ENCODE results near the gene COL4A4.

COL4A4 gene

DNA sequence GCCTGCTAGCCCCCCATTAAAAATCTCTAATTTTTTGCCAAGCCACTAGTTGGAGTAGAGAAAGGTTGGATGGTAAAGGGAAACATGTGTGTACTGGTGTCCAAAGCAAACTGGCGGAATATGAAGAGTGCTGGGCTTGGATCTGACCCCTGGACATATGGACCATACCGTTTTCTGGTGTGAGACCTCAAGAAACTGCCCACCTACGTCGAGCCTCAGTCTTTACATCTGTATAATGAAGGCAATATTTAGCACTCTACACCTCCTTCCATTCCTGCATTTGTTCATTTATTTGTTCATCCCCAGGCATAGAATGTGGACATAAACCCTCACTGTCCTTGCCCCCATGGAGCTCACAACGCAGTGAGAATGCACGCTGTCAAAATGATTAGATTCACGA is 185.7 kb downstream of the COL4A4 start:
- DNase-seq = no peak

DNA sequence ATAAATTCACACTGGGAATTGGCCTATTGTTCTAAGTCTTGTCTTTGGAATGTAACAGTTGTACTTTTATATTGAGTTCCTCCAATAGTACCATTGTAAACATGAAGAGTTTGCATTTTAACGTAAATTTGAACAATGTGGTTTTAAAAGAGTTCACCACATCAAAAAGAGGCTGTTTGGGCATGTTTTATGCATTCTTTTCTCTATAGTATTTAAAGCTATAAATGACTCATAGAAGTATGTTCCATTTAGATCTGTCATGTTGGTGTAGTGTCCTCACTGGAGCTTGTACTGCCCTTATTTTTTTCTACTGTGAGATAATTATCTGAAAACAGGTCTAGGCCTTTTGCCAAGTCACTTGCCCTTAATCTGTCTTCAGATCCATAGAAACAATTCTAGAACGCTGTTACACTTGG is 186.2 kb downstream of the COL4A4 start:
- DNase-seq = no peak

DNA sequence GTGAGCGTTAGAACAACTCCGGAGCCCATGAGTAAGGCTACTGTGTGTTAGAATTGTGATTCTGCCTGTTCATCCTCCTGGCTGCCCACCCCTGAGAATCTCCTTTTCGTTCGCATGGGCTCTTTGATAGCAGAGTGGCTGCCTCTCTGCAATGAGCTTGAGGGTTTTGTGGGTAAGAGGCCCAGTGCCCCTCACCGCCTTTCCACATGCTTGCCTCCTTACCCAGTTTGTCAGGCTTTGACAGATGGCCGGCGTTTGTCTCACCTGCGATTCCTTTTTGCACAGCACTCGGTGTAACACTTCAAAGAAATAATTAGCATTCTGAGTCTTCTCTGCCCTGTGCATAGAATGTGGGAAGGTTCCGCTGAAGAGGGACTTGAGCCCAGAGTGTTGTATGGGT is 190.2 kb downstream of the COL4A4 start:
- DNase-seq = no peak

DNA sequence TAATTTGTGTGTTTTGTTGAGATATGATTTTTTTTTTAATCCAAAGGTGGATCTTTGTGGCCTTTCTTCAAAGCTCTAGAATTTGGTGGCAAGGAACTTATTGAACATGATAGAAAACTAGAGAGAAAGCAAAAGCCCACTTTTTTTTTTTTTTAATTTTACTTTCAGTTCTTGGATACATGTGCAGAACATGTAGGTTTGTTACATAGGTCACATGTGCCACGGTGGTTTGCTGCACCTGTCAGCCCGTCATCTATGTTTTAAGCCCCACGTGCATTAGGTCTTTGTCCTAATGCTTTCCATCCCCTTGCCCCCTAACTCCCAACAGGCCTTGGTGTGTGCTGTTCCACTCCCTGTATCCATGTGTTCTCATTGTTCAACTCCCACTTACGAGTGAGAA is 192.2 kb downstream of the COL4A4 start:
- DNase-seq = no peak

DNA sequence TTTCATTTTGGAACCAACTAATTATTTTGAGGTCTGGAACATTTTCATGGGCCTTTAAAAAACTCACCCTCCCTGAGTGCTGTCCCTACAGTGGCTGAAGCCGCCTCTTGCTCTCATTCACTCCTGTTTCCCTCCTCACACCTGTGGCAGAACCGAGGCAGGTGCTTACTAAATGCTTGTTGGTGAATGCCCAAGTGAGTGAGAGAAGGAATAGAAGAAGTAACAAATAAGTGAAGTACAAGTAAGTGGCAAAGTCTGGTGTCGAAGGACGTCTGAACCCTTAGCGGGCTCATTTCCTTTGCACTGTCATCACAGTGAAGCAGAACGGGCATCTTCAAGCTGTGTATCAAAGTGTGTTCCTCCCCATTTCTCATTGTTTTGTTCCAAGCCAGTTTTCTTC is 192.9 kb downstream of the COL4A4 start:
- no peak for DNase-seq

DNA sequence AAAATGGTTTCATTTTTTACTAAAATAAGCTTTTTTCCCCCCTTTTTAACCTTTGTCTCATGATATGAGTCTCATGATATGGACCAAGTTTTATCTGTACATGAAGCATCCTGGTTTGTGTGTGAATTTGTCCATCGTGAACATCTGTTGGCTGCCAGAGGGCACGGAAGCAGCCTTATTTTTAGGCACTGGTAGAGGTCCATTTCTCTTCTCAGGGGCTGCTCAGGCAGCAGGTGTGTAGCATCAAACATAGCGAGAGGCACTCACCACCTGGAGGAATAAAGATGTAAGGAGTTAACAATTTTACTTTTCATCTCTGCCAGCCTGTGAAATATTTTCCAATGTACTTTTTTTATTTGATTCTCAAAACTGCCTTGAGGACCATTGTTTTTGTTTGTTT is 193.6 kb downstream of the COL4A4 start:
- DNase-seq = no peak

DNA sequence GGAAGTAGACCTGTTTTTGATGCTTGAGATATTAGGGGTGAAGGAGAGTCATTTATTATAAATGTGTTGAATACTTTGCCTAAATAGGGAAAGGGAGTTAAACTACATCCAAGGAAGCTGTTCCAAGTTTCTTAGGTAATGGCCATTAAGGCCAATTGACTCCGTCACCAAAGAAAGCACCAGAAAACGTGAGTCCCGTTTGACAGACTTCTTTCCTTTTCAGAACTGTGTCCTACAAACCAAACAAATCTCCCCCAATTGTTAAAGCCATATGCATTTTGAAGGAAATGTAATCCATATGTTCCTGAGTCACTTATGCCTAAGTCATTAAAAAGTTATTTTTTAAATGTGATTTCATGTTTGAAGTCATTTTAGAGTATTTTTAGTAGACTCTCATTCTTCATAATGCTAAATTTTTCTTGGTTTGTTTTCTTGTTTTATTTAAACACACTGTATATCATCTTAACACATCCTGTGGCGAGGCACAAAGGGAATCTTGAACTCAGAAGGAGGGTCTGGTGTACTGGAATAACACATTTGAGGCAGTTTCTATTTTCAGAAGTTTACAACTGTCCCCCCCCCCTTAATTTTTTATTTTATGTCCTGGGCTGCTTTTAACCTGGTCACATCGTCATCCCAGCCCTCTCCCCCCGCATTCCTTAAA is 194.5 kb downstream of the COL4A4 start:
- no peak for DNase-seq

DNA sequence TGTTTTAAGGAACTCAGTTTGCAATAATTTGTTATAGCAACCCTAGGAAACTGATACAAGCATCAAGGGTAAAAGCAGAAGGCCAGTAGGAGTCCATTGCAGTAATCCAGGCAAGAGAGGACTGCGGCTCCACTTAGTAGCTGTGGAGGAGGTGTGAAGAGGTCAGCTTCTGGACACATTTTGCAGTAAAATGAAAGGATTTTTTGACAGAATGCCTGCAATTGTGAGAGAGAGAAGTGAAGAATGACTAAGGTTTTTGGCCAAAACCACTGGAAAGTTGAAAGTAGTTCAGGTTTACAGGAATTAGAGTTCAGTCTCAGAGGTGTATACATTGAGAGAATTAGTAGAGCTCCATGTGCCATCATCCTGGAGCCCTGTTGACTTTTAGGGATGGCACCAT is 198.6 kb downstream of the COL4A4 start:
- DNase-seq = no peak

DNA sequence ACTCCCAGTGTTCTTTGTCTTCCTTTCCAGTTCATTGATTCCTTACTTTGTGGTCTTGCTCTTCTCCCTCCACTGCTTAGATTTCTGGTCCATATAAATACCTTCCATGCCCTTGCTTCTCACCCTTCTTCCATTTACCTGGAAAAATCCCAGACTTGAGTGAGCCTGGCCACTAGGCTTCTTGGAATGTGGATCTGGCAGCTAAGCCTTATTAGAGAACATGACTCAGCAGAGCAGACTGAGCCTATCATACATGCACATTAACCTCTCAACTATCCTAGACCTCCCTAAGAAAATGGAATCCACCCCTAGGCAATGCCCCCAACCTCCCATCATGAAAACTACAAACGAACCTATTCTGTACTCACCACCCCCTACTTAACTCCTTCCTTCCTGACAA is 200.5 kb downstream of the COL4A4 start:
- DNase-seq = no peak

DNA sequence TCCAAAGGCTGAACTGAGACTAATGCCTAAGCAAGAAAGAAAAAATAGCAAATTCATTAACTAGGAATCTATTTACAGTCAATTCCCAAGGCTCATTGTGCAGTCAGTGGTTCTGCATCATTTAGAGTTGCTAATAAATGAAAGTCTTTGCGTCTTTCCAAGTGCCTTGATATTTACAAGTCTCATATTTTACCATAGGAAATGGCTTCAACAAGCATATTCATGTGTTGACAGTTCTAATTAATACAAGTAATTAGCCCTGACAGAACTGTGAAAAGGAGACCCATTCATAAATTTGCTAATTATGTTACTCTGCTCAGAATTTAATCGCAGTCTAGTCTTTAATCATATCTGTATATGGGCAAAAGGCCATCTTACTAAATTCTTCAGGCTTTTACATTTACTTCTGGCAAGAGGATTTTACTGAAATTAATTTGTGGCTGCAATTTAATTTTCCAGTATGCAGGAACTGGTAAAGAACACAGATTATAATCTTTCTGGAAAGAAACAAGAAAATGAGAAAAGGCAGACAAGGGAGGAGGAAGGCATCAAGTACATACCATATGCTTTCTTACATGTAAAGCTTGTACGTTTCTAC is 201.7 kb downstream of the COL4A4 start:
- DNase-seq = no peak

DNA sequence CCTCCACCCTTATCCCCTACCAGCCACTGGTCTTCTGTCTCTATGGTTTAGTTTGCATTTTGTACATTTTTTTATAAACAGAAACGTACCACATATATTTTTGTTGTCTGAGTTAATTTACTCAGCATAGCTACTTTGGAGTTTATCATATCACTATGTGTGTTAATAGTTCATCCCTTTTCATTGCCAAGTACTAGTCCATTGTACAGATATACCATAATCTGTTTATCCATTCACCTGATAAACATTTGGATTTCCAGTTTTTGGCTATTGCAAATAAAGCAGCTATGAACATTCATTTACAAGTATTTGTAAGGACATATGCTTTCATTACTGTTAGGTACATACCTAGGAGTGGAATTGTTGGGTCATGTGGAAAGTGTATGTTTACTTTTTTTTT is 204.6 kb downstream of the COL4A4 start:
- DNase-seq = no peak

DNA sequence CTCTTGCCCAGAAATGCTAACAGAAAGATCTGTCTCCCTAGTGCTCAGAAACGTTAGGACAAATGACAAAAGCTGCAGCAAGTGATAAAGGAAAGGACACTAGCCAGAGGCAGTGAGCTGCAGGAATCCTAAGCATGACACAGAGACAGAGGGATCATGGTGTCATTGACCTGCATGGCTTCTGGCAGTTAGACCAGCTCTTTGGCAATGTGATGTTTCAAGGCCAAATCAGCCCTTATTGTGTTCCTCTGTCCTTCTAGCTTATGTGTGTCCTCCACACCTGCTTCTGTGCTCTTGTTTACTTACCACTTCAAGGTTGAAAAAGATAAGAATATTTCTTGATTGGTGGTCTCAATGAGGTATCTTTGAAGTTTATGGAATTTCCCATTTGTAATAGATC is 207.3 kb downstream of the COL4A4 start:
- no peak for DNase-seq

DNA sequence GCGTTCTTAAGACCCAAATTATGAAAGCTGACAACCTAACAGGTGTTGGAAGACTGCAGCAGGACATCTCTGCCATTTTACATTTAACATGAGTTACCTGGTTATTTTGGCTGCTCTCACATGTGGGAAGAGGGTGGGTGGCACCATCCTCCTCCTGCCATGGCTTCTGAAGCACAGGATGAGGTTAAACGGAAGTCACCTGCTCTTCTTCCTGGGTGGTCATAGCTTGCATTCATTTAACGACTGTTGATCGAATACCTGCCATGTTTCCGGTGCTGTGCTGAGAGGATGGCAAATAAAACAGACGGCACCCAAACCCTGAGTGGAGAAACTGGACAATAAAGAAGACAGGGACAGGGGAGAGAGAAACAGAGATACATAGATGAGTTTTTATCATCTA is 210.2 kb downstream of the COL4A4 start:
- no peak for DNase-seq

DNA sequence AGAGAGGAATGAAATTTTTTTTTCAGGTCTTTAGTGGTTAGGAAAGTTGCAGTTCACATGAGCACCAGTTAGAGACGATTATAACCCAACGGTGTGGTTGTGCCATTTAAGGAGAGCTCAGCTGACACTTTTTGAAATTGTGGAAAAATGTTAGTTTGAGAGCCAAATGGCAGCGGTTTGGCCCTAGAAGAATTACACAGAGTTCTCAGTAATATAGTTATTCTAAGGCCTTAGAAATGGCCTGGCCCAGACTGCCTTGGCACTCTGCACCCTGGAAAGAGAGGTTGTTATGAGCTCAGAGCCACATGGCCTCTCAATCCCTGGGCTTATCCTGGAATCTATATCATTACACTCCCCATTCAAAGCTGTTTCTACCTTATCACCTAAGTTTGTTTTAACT is 210.8 kb downstream of the COL4A4 start:
- DNase-seq = no peak
